HEK293 (cell line): ENCODE data around the gene CAMK2B.

Experiments
- CTCF ChIA-PET: fragments of 350-600 bp; formaldehyde crosslinking; extraction: SDS; loops from one replicate; lab custom pipeline; 2021; ENCODE audit warnings: antibody characterized with exemption; lab: Yijun Ruan, JAX
- POLR2A ChIA-PET: fragments of 300-600 bp; formaldehyde crosslinking; extraction: SDS; loops from one replicate; lab custom pipeline; 2020; ENCODE audit warnings: antibody characterized with exemption, inconsistent platforms; lab: Yijun Ruan, JAX
- H3K27ac ChIP-seq: fragments of 200-500 bp; sonication (Bioruptor generic); 2 replicates; pipeline ENCODE4 v1.5.1; 2014; ENCODE audit warnings: low read depth, low read length, control low read depth, inconsistent platforms; ENCODE audit errors: extremely low read depth
- H3K36me3 ChIP-seq, 2 experiments: fragments of 200-500 bp in 1 of 2; sonication (Bioruptor generic) in 1 of 2; 1 replicate in 1 of 2; 2 replicates in 1 of 2; pipeline ENCODE4 v1.5.1; 2014 to 2017; ENCODE audit warnings: inconsistent platforms in 2 of 2, low read length in 2 of 2; ENCODE audit not compliant: control insufficient read depth in 2 of 2, insufficient read depth in 1 of 2
- H3K4me1 ChIP-seq: fragments of 200-500 bp; sonication (Bioruptor generic); 2 replicates; pipeline ENCODE4 v1.5.1; 2014; ENCODE audit warnings: mild to moderate bottlenecking, low read length, inconsistent platforms; ENCODE audit not compliant: control insufficient read depth, insufficient read depth
- H3K4me3 ChIP-seq: 2 replicates; pipeline ENCODE4 v1.5.1; 2011; ENCODE audit warnings: low read depth, mild to moderate bottlenecking, control low read depth, low read length, moderate library complexity
- H3K9me3 ChIP-seq: fragments of 200-500 bp; sonication (Bioruptor generic); 2 replicates; pipeline ENCODE4 v1.5.1; 2014; ENCODE audit warnings: low read depth, low read length, inconsistent platforms; ENCODE audit not compliant: control insufficient read depth, insufficient read depth
- IKZF3 ChIP-seq: fragments of 450-650 bp; IDR thresholded peaks from 2 replicates; pipeline ENCODE4 v1.5.0; 2018; ENCODE audit warnings: missing biosample characterization, mild to moderate bottlenecking, missing genetic modification characterization, moderate library complexity
- KLF1 ChIP-seq: fragments of 450-650 bp; formaldehyde crosslinking; IDR thresholded peaks from 2 replicates; pipeline ENCODE4 v1.5.1; 2016; ENCODE audit warnings: missing biosample characterization, missing genetic modification characterization
- KLF9 ChIP-seq: fragments of 450-650 bp; formaldehyde crosslinking; IDR thresholded peaks from 2 replicates; pipeline ENCODE4 v1.5.1; 2016; ENCODE audit warnings: missing biosample characterization, missing genetic modification characterization, low read depth
- ZBTB20 ChIP-seq: fragments of 450-650 bp; formaldehyde crosslinking; IDR thresholded peaks from 2 replicates; pipeline ENCODE4 v1.5.1; 2016; ENCODE audit warnings: missing biosample characterization, missing genetic modification characterization
- ZFP41 ChIP-seq: fragments of 450-650 bp; formaldehyde crosslinking; IDR thresholded peaks from 2 replicates; pipeline ENCODE4 v1.5.1; 2016; ENCODE audit warnings: missing biosample characterization, missing genetic modification characterization, borderline replicate concordance
- ZFP69B ChIP-seq: fragments of 450-650 bp; formaldehyde crosslinking; IDR thresholded peaks from 2 replicates; pipeline ENCODE4 v1.5.1; 2016; ENCODE audit warnings: missing biosample characterization, missing genetic modification characterization
- ZIC2 ChIP-seq: fragments of 450-650 bp; formaldehyde crosslinking; IDR thresholded peaks from 2 replicates; pipeline ENCODE4 v1.5.1; 2016; ENCODE audit warnings: missing biosample characterization, missing genetic modification characterization
- ZNF16 ChIP-seq: fragments of 450-650 bp; formaldehyde crosslinking; IDR thresholded peaks from 2 replicates; pipeline ENCODE4 v1.5.1; 2016; ENCODE audit warnings: low read depth, missing biosample characterization, missing genetic modification characterization
- ZNF175 ChIP-seq: fragments of 450-650 bp; formaldehyde crosslinking; IDR thresholded peaks from 2 replicates; pipeline ENCODE4 v1.5.1; 2016; ENCODE audit warnings: missing biosample characterization, missing genetic modification characterization
- ZNF248 ChIP-seq: fragments of 450-650 bp; formaldehyde crosslinking; IDR thresholded peaks from 2 replicates; pipeline ENCODE4 v1.5.1; 2017; ENCODE audit warnings: missing biosample characterization, missing genetic modification characterization
- ZNF433 ChIP-seq: fragments of 450-650 bp; formaldehyde crosslinking; IDR thresholded peaks from 2 replicates; pipeline ENCODE4 v1.5.1; 2016; ENCODE audit warnings: missing biosample characterization, missing genetic modification characterization, low read depth
- ZNF600 ChIP-seq: fragments of 450-650 bp; formaldehyde crosslinking; IDR thresholded peaks from 2 replicates; pipeline ENCODE4 v1.5.1; 2016; ENCODE audit warnings: missing biosample characterization, missing genetic modification characterization
- ZNF629 ChIP-seq: fragments of 450-650 bp; formaldehyde crosslinking; IDR thresholded peaks from 2 replicates; pipeline ENCODE4 v1.5.1; 2017; ENCODE audit warnings: missing biosample characterization, missing genetic modification characterization
- ZNF670 ChIP-seq: fragments of 450-650 bp; formaldehyde crosslinking; IDR thresholded peaks from 2 replicates; pipeline ENCODE4 v1.5.1; 2016; ENCODE audit warnings: missing biosample characterization, missing genetic modification characterization, low read depth
- TF ChIP-seq, protein P1 (sequence below): fragments of 450-650 bp; formaldehyde crosslinking; IDR thresholded peaks from 2 replicates; pipeline ENCODE4 v1.5.1; 2016; ENCODE audit warnings: missing biosample characterization, missing genetic modification characterization
- TF ChIP-seq, protein P2 (sequence below): fragments of 450-650 bp; IDR thresholded peaks from 2 replicates; pipeline ENCODE4 v1.5.1; 2018; ENCODE audit warnings: missing biosample characterization, mild to moderate bottlenecking, missing genetic modification characterization
- TF ChIP-seq, protein P3 (sequence below): fragments of 450-650 bp; formaldehyde crosslinking; IDR thresholded peaks from 2 replicates; pipeline ENCODE4 v1.5.1; 2016; ENCODE audit warnings: missing biosample characterization, missing genetic modification characterization
- TF ChIP-seq, protein P4 (sequence below): fragments of 450-650 bp; formaldehyde crosslinking; IDR thresholded peaks from 2 replicates; pipeline ENCODE4 v1.5.1; 2016; ENCODE audit warnings: missing biosample characterization, missing genetic modification characterization
- TF ChIP-seq, protein P5 (sequence below): fragments of 450-650 bp; formaldehyde crosslinking; conservative IDR thresholded peaks from 2 replicates; pipeline ENCODE4 v1.5.1; 2016; ENCODE audit warnings: low read depth, missing biosample characterization, missing genetic modification characterization

CAMK2B gene

DNA sequence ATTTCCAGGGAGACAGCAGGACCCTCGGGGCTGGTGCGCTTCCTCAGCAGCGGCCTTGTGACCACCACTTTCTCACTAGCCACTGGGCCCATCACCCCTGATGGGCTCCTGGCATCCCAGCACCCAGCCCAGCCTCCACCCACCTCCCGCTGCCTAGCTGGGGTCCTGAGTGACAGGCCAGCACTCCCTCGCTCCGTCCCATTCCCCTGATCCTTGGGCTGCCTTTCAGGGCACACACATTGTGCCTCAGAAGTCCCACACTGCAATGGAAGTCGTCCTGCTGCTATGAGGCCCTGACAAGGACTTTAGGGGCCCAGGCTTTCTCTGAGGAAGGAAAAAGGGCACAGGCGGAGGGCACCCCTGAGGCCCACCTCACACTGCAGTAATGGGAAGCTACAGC lies 12.4 kb downstream of the CAMK2B start:
- Histone ChIP-seq H3K4me1 (no peaks in the 10 kb centered on the region), H3K9me3 (no peaks in the 10 kb centered on the region), H3K36me3 (no peaks in the 10 kb centered on the region), H3K4me3 (no peak overlapping the region), H3K27ac (no peak overlapping the region)
- CTCF ChIA-PET = no interaction called here
- POLR2A ChIA-PET = no interaction called here
- TF ChIP-seq, protein P1, sequence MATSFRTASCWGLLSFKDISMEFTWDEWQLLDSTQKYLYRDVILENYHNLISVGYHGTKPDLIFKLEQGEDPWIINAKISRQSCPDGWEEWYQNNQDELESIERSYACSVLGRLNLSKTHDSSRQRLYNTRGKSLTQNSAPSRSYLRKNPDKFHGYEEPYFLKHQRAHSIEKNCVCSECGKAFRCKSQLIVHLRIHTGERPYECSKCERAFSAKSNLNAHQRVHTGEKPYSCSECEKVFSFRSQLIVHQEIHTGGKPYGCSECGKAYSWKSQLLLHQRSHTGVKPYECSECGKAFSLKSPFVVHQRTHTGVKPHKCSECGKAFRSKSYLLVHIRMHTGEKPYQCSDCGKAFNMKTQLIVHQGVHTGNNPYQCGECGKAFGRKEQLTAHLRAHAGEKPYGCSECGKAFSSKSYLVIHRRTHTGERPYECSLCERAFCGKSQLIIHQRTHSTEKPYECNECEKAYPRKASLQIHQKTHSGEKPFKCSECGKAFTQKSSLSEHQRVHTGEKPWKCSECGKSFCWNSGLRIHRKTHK = no peak
- TF ChIP-seq ZNF16 (tag by site-specific recombination) = no peak
- no peak for TF ChIP-seq IKZF3 (tag by site-specific recombination)
- TF ChIP-seq ZNF248 (tag by site-specific recombination) = no peak
- no peak for TF ChIP-seq ZFP69B (tag by site-specific recombination)
- TF ChIP-seq, protein P2, sequence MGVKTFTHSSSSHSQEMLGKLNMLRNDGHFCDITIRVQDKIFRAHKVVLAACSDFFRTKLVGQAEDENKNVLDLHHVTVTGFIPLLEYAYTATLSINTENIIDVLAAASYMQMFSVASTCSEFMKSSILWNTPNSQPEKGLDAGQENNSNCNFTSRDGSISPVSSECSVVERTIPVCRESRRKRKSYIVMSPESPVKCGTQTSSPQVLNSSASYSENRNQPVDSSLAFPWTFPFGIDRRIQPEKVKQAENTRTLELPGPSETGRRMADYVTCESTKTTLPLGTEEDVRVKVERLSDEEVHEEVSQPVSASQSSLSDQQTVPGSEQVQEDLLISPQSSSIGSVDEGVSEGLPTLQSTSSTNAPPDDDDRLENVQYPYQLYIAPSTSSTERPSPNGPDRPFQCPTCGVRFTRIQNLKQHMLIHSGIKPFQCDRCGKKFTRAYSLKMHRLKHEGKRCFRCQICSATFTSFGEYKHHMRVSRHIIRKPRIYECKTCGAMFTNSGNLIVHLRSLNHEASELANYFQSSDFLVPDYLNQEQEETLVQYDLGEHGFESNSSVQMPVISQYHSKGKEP (tag by site-specific recombination) = no peak
- no peak for TF ChIP-seq ZNF629 (tag by site-specific recombination)
- TF ChIP-seq ZIC2 = no peak
- no peak for TF ChIP-seq ZNF433
- no peak for TF ChIP-seq ZFP41 (tag by site-specific recombination)
- TF ChIP-seq, protein P3, sequence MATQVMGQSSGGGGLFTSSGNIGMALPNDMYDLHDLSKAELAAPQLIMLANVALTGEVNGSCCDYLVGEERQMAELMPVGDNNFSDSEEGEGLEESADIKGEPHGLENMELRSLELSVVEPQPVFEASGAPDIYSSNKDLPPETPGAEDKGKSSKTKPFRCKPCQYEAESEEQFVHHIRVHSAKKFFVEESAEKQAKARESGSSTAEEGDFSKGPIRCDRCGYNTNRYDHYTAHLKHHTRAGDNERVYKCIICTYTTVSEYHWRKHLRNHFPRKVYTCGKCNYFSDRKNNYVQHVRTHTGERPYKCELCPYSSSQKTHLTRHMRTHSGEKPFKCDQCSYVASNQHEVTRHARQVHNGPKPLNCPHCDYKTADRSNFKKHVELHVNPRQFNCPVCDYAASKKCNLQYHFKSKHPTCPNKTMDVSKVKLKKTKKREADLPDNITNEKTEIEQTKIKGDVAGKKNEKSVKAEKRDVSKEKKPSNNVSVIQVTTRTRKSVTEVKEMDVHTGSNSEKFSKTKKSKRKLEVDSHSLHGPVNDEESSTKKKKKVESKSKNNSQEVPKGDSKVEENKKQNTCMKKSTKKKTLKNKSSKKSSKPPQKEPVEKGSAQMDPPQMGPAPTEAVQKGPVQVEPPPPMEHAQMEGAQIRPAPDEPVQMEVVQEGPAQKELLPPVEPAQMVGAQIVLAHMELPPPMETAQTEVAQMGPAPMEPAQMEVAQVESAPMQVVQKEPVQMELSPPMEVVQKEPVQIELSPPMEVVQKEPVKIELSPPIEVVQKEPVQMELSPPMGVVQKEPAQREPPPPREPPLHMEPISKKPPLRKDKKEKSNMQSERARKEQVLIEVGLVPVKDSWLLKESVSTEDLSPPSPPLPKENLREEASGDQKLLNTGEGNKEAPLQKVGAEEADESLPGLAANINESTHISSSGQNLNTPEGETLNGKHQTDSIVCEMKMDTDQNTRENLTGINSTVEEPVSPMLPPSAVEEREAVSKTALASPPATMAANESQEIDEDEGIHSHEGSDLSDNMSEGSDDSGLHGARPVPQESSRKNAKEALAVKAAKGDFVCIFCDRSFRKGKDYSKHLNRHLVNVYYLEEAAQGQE (tag by site-specific recombination) = no peak
- TF ChIP-seq ZNF670 = no peak
- TF ChIP-seq, all 188 proteins: peak for 0

DNA sequence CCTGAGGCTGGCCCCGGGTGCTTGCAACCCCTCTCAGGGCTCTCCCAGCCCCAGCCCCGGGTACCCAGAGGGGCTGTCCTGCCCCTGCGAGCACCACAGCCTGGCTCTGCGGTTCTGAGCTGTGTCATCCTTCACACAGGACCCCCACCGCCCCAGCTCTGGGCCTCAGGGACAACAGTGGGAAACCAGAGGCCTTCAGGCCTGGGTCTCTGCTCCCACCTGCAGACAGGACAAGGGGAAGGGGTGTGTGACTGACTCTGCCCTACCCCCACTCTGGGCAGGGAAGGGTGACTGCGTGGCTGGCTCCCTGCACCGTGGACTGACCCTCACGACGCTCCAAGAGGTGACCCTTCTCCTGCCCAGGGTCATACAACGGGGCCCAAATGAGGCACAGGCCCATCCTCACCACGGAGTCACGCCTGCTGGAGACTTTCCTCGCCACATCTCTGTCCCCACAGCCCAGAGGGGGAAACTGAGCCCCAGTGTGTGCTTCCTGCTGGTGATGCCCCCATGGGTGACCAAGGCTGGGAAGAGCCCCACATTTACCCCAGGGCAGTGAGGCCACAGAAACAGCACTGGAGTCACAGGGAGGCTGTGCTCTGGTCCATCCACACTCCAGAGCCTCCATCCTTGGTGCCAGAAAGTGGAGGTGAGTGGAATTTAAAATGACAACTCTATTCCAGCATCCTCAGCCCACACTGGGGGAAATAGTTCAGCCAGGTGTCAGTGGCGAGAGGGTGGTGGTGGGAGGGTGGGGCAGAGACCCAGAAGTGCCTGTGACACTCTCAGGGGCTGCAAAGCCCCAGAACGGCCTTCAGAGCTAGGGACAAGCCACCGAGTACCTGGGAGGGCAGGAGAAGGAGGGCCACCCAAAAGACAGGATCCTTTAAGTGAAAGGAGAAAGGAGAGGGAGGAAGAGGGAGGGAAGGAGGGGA lies 13.6 kb downstream of the CAMK2B start:
- ChIA-PET POLR2A (no interaction called here), CTCF (no interaction called here)
- Histone ChIP-seq H3K36me3 (no peaks in the 10 kb centered on the region), H3K4me3 (no peak overlapping the region), H3K27ac (no peak overlapping the region), H3K4me1 (no peaks in the 10 kb centered on the region), H3K9me3 (no peaks in the 10 kb centered on the region)
- TF ChIP-seq ZBTB20 (tag by site-specific recombination) (no peak), KLF1 (tag by site-specific recombination) (no peak), ZNF600 (no peak), KLF9 (no peak), ZNF175 (tag by site-specific recombination) (no peak)
- TF ChIP-seq, protein P4, sequence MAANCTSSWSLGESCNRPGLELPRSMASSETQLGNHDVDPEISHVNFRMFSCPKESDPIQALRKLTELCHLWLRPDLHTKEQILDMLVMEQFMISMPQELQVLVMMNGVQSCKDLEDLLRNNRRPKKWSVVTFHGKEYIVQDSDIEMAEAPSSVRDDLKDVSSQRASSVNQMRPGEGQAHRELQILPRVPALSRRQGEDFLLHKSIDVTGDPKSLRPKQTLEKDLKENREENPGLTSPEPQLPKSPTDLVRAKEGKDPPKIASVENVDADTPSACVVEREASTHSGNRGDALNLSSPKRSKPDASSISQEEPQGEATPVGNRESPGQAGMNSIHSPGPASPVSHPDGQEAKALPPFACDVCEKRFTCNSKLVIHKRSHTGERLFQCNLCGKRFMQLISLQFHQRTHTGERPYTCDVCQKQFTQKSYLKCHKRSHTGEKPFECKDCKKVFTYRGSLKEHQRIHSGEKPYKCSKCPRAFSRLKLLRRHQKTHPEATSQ = no peak
- TF ChIP-seq, protein P5, sequence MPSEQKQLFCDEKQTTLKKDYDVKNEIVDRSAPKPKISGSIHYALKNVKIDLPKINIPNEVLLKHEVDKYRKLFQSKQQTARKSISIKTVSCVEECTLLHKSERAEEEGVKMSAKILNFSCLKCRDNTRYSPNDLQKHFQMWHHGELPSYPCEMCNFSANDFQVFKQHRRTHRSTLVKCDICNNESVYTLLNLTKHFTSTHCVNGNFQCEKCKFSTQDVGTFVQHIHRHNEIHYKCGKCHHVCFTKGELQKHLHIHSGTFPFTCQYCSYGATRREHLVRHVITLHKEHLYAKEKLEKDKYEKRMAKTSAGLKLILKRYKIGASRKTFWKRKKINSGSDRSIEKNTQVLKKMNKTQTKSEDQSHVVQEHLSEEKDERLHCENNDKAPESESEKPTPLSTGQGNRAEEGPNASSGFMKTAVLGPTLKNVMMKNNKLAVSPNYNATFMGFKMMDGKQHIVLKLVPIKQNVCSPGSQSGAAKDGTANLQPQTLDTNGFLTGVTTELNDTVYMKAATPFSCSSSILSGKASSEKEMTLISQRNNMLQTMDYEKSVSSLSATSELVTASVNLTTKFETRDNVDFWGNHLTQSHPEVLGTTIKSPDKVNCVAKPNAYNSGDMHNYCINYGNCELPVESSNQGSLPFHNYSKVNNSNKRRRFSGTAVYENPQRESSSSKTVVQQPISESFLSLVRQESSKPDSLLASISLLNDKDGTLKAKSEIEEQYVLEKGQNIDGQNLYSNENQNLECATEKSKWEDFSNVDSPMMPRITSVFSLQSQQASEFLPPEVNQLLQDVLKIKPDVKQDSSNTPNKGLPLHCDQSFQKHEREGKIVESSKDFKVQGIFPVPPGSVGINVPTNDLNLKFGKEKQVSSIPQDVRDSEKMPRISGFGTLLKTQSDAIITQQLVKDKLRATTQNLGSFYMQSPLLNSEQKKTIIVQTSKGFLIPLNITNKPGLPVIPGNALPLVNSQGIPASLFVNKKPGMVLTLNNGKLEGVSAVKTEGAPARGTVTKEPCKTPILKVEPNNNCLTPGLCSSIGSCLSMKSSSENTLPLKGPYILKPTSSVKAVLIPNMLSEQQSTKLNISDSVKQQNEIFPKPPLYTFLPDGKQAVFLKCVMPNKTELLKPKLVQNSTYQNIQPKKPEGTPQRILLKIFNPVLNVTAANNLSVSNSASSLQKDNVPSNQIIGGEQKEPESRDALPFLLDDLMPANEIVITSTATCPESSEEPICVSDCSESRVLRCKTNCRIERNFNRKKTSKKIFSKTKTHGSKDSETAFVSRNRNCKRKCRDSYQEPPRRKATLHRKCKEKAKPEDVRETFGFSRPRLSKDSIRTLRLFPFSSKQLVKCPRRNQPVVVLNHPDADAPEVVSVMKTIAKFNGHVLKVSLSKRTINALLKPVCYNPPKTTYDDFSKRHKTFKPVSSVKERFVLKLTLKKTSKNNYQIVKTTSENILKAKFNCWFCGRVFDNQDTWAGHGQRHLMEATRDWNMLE = no peak
